Measurements from ENCODE around the gene SUMO3. TPM values are rescaled to one million over a fixed set of nuclear protein-coding genes. Genes with fewer than 3 reads are reported as not detected.

The SUMO3 gene
- polyA plus RNA-seq, 3 donors: 25.2 to 101 (median 64.5) TPM

DNA sequence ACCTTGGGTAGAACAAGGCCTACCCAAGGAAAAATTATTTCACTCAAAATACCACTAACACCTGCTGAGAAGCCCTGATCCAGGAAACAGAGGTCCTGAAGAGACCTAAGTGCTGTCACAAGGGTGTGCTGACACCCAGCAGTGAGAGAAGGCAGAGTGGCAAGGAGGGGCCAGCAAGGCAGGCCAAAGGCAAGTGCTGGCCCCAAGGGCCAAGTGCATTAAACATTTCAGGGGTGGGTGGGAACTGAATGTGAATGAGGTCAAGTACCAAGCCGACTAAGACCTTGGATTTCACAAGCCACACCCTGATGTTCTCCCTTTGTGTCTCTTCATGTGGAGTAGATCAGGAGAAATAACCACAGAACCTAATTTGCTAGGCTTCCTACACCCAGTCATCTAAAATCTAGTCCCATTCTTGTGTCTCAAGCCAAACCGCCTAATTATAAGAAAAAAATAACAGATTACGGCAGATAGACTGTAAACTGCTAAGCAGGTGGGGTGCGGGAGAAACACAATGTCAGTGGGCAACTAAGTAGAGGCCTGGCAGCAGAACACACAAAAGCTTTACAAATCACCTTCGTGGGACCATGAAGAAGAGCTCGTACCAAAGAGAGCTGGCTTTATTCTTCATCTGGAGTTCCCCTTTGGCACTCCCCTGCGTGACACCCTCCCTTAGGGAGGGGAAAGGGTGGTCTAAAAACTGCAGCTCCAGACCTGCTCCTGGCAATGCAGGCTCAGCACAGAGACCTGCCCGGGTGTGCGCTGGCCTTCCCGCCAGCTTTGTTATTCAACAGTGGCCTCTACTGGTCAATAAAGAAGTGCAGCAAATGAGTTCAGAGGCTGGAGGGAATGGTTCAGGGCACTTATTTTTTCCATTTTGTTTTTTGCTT, 24.9 kb downstream of the SUMO3 start:
- 10 to 26% (median 21%) methylated on average over 10 of the region's 10 CpGs for WGBS, 3 donors
- no peak overlapping the region for H3K27ac ChIP-seq (ENCODE audit: low read depth, low read length)

DNA sequence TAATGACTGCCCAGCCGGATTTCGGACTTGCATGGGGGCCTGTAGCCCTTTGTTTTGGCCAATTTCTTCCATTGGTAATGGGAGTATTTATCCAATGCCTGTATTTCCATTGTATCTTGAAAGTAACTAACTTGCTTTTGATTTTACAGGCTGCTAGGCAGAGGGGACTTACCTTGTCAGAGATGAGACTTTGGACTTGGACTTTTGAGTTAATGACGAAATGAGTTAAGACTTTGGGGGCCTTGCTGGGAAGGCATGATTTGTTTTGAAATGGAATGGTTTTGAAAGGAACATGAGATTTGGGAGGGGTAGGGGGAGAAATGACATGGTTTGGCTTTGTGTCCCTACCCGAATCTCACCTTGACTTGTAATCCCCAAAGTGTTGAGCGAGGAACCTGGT, 25.9 kb downstream of the SUMO3 start:
- H3K27ac ChIP-seq (ENCODE audit: low read depth, low read length): no peak overlapping the region
- 93 to 95% (median 94%) methylated on average over 5 of the region's 5 CpGs for WGBS, 3 donors

- no peak overlapping the region for H3K27ac ChIP-seq (ENCODE audit: low read depth, low read length)
- WGBS, 3 donors: 58 to 73% (median 68%) methylated on average over 5 of the region's 5 CpGs
Measured at GRCh38 chr21:44791246-44791645, 26.6 kb downstream of the SUMO3 start.

DNA sequence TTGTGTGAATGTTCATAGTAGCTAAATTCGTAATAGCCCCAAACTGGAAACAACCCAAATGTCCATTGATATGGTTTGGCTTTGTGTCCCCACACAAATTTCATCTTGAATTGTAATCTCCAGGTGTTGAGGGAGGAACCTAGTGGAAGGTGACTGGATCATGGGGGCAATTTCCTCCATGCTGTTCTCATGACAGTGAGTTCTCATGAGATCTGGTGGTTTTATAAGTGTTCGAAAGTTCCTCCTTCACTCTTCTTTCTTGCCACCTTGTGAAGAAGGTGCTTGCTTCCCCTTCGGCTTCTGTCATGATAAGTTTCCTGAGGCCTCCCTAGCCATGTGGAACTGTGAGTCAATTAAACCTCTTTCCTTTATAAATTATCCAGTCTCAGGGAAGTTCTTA, 27.5 kb downstream of the SUMO3 start:
- 76 to 87% (median 86%) methylated on average over 3 of the region's 3 CpGs for WGBS, 3 donors
- H3K27ac ChIP-seq (ENCODE audit: low read depth, low read length): no peak overlapping the region

DNA sequence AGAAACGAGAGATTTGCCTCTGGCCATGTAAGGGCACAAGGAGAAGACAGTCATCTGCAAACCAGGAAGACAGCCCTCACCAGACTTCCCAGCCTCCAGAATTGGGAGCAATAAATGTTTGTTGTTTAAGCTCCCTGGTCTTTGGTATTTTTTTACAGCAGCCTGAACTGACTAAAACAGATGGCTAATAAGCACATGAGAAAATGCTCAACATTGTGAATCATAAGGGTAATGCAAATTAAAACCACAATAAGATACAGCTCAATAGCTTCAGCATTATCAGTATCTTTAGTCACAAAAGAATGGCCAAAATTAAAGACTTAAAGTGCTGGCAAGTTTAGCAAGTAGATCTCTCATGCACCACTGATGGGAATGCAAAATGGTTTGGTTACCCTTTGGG, 28.0 kb downstream of the SUMO3 start:
- H3K27ac ChIP-seq (ENCODE audit: low read depth, low read length): no peak overlapping the region
- WGBS, 3 donors: 67 to 95% (median 89%) methylated on average over 1 of the region's 1 CpG

GRCh38 chr21:44785620-44786335, 32.1 kb downstream of the SUMO3 start:
- H3K27ac ChIP-seq (ENCODE audit: low read depth, low read length): no peak overlapping the region
- WGBS, 3 donors: 68 to 78% (median 73%) methylated on average over 13 of the region's 13 CpGs

DNA sequence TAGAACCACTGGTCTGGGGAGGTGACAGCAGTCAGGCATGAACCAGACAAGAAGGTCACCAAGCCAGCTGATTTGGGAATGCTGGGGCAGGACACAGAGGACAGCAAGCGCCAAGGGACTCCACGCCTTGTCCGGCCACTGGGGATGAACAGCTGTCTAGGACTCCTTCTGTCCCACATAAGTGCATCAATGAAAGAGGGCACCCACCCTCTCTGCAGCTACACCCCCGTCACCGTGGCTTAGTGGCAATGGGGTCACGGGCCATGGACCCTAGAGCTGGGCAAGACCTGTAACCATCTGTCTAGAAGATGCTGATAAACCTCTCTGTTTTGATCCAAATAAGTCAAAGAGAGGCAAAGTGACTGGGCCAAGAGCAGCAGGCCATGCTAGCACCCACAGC, 33.1 kb downstream of the SUMO3 start:
- WGBS, 3 donors: 96 to 98% (median 98%) methylated on average over 6 of the region's 6 CpGs

DNA sequence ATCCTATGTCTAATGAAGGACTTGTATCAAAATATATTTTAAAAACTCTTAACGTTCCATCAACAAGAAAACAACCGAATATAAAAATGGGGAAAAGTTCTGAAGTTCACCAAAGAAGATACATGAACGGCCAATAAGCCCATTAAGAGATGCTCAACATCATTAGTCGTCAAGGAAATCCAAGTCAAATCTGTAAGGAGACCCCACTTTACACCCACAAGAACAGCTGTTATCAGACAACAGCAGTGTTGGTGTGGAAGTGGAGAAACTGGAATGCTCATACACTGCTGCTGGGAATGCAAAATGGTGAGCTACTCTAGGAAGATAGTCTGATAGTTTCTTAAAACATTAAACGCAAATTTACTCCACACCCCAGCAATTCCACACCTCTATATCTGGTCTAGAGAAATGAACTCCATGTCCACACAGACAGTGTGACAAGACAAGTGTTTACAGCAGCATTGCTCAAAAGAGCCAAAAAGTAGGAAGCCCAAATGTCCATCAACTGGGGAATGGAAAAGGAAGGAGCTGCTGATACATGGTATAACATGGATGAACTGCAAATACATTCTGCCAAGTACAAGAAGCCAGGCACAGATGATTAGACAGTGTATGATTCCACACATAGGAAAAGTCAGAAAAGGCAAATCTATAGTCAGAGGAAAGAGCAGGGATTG, 34.7 kb downstream of the SUMO3 start:
- 86 to 99% (median 96%) methylated on average over 5 of the region's 5 CpGs for WGBS, 3 donors
- no peak overlapping the region for H3K27ac ChIP-seq (ENCODE audit: low read depth, low read length)

More for the DNA sequence above, 33.1 kb downstream of the SUMO3 start:
- H3K27ac ChIP-seq (ENCODE audit: low read depth, low read length): no peak overlapping the region

GRCh38 chr21:44780767-44781459, 36.9 kb downstream of the SUMO3 start:
- H3K27ac ChIP-seq (ENCODE audit: low read depth, low read length): no peak overlapping the region
- 86 to 94% (median 87%) methylated on average over 16 of the region's 16 CpGs for WGBS, 3 donors

DNA sequence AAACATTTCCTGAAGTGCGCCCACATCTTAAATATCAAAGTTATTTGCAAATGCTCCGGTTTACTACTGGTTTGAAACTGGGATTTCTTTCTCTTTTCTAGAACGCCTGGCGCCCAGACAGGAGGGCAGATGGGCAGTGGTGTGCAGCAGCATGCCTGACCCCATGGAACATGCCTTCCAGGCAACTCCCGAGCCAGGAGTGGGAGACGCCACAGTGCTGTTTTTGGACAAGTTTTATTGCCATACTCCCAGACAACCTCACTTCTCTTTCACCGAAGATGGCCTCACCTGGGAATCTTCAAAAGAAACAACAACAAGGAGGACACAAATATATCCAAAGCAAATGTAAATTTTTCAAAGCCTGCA, 37.7 kb downstream of the SUMO3 start:
- H3K27ac ChIP-seq (ENCODE audit: low read depth, low read length): no peak overlapping the region
- 69 to 84% (median 78%) methylated on average over 7 of the region's 7 CpGs for WGBS, 3 donors

- no peak overlapping the region for H3K27ac ChIP-seq (ENCODE audit: low read depth, low read length)
- WGBS, 3 donors: 67 to 88% (median 83%) methylated on average over 17 of the region's 17 CpGs
Measured at GRCh38 chr21:44779417-44780136, 38.3 kb downstream of the SUMO3 start.

GRCh38 chr21:44778983-44779382, 38.9 kb downstream of the SUMO3 start:
- no peak overlapping the region for H3K27ac ChIP-seq (ENCODE audit: low read depth, low read length)
- WGBS, 3 donors: 89 to 94% (median 90%) methylated on average over 6 of the region's 6 CpGs

DNA sequence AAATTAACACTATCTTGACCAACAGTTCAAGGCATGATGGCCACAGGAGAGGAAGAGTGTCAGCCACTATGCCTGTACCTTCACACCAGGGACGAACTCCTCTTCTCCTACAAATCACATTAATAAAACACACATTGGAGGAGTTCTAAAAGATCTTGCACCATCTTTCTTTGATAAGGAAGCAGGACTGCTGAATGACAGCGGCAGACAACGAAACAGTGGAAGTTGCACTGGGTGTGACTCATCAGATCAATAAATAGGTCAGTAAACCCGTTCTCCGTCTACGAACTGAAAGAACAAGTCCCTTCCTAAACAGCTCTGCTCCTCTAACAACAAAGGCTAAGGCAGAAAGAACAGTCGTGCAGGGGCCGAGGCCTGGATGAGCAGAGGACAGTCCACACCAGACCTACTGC, 39.4 kb downstream of the SUMO3 start:
- WGBS, 3 donors: 67 to 87% (median 82%) methylated on average over 8 of the region's 8 CpGs
- no peak overlapping the region for H3K27ac ChIP-seq (ENCODE audit: low read depth, low read length)

- 88 to 91% (median 89%) methylated on average over 5 of the region's 5 CpGs for WGBS, 3 donors
- H3K27ac ChIP-seq (ENCODE audit: low read depth, low read length): no peak overlapping the region
Measured at GRCh38 chr21:44778094-44778493, 39.8 kb downstream of the SUMO3 start.

- WGBS, 3 donors: 92 to 99% (median 92%) methylated on average over 8 of the region's 8 CpGs
- H3K27ac ChIP-seq (ENCODE audit: low read depth, low read length): no peak overlapping the region
Measured at GRCh38 chr21:44774972-44775371, 42.9 kb downstream of the SUMO3 start.

DNA sequence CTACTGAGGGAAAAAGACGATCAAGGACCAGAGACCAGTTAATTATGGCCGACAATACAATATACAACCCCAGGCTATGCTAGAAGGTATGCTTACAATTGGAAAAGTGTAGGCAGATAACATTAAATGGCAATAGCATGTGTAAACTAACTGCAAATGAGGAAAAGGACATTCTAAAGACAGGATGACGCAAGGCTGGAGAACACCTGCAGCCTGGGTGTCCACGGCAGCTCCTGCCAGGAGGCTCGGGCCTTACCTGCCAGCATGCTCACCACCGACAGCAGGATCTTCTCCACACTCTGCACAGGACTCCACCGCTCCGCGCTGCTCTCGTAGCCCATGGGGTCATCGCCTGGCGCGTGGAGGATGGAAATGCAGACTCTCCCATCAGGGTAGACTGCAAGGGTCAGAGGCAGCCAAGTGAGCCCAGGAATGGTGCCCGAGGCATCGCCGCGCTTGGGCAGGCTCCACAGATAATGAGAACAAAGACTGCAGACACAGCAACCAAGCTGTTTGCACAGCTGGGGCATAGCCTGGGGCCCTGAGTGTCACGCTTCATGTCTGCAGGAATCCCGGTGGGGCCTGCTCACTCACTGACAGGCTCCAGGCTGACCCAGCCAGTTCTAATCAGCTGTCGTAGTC, 44.5 kb downstream of the SUMO3 start:
- 75 to 96% (median 95%) methylated on average over 20 of the region's 20 CpGs for WGBS, 3 donors
- H3K27ac ChIP-seq (ENCODE audit: low read depth, low read length): no peak overlapping the region

DNA sequence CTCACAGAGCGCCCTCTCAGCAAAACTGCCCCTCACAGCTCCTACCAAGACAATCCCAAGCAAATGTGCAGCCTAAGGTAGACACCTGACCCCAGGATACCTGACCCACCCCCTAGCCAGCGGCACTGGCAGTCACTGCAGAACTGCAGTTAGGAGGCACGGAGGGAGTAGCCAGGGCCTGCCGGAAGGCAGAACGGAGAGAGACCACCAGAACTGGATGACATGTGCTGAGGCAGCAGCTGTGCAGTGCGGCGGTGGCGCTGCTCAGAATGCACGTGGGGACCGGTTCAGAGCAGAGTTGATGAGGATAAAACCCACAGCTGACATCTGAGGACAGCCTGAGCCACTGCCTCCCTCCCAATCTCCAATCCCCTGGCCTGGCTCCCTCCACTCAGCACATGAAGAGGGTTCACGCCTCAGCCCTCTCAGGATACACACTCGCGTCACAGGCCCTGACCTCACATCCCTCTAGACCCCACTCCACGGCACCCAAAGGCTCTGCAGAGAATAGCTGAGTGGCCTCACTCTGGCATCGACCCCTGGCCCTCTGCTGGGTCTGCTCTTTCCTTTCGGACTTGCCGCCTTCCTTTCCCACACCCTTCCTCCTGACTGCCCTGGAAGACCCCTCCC, 45.9 kb downstream of the SUMO3 start:
- 95 to 97% (median 97%) methylated on average over 17 of the region's 17 CpGs for WGBS, 3 donors

More for the DNA sequence above, 45.9 kb downstream of the SUMO3 start:
- no peak overlapping the region for H3K27ac ChIP-seq (ENCODE audit: low read depth, low read length)
